Ecto neural progenitor cell (in vitro differentiated cells): Measurements from ENCODE around the gene DNAH3.
A peak's percentile ranks its signal among the peaks of the same experiment; 100 is the strongest.

ENCODE experiments used
- DNase-seq: peaks from one replicate; pipeline ENCODE4 v3.0.0-alpha.2; 2018; ENCODE audit warnings: low spot score

The DNAH3 gene

DNA sequence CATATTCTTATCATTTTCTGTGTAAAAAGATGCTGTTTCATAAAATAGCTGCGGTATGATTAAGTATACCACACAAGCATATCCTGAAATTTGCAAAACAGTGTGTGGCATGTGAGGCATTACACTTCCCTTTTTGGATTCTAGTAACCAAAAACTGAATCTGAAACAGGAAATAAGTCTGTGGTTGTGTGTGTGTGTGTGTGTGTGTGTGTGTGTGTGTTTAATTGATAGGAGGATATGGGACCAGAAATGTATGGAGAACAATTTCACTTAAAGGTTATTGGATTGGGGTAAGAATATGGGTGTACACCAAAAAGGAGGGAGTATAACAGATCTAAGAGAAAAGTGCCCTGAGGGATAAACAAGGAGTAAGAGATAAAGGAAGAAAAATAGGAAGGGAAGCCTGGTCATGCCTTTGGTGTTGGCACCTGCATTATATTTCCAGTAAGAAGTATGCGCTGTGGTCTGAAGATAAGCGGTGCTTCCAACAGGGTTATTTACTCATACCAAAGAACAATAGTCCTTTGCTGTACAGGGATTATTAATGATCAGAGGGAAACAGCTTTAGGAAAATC lies 246.1 kb downstream of the DNAH3 start:
- DNase-seq: no peak

DNA sequence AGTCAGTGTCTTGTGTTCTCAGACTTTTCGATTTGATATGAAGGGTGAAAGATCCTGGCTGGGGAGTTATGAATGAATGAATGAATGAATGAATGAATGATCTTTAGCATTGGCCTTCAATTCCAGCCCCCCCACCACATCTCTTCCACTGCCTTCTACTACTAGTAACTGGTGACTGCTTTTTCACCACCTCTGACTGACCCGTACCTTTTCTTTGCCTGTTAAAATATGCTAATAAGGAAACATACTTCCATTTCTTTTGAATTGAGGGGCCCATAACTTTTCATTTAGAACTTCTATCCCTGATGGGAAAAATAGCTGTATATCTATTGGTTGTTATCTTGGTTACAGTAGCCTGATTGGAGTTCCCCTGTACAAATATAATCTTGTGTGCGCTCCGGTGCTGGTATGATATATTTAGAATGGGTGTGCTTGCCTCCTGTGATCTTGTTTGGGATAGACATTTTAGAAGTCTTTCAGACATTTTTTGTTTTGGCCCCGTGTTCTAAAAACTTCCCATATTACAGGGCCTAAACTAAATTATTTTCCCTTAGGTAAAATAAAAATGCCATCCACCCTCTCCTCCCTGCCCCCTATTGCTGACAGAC lies 246.6 kb downstream of the DNAH3 start:
- DNase-seq: no peak

DNA sequence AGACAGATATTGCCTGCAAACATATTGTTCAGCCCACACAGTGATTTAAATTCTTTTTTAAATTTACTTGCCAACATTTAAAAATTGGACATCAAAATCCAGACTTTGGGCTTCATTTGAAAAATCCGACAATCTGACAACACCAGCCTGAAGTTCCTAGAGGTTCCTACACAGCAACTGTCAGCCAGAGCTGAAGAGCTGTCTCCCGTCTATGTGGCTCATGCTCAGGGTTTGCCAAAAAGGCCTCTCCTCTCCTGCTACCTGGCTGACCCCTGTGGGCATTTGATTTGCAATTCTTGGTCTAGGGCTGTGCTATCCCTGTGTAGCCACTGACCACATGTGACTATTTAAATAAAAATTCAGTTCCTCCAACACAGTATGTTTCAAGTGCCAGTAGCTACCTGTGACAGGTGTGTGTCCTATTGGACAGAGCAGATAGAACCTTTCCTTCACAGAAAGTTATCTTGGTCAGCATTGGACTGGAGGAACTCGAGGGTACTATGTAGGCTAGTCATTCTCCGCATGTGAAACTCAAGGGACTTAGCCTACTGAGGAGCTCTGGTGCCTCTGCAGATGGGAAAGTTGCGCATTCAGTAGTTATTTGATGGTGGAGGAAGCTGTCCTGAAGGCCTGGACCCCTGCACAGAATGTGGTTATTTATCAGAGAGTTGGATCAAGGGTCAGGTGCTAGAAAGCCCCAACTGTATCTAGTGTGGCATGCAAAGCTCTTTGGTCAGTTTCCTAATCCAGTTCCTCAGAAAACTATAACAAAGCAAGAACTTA lies 247.3 kb downstream of the DNAH3 start:
- no peak for DNase-seq

DNA sequence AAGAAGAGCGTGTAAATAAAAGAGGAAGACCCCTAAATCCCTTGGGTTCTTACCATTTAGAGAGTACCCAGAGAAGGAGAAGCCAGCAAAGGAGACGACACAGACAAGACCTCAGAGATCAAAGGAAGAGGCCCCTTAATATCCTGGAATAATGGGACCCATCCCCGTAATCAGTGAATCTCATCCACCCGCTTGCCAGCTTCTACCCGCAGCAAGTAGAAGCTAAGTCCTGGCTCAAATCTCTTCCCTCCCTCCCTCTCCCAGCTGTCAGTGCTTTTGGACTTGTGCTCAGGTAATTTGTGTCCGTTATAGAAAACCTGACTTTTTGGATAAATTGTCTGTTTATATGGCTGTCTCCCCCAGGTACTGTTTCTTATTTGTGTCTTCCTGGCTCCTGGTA lies 248.2 kb downstream of the DNAH3 start:
- DNase-seq: no peak

DNA sequence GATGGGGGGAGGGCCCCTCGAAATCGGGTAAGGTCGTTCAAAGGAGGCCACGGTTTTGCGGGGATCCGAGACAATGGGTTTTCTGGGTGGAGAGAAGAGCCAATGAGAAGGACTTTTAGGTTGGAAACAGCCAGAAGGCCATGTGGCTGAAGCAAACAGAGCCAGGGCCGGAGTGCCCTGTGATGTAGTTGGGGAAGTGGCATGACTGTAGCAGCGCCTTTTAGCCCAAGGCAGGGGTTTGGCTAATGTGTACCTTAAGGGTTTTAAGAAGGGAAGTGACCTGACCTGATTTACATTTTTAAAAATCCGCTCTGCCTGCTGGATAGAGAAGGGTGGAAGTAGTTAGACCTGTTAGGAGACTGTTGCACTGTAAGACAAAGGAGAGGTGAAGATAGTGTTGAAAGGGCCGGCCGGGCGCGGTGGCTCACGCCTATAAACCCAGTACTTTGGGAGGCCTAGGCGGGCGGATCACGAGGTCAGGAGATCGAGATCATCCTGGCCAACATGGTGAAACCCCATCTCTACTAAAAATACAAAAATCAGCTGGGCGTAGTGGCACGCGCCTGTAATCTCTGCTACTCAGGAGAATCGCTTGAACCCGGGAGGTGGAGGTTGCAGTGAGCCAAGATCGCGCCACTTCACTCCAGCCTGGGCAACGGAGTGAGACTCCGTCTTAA lies 249.1 kb downstream of the DNAH3 start:
- peak; percentile 69 for DNase-seq

DNA sequence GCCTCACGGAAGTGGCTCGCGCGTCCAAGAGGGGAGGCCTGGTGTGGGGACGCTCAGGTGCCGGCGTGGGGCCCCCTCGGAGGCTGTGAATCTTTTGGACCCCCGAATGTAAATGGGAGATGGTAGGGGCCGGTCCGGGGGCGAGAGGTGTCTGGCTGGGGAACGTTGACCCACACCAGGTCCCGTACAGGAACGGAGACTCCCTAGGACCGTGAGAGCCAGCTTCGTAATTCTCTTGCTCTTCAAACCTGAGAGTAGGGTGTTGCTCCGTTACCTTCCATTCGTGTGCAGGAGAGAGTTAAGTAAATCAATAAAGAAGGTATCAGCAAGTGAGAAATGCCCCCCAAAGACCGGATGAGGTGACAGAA lies 249.6 kb downstream of the DNAH3 start:
- no peak for DNase-seq

DNA sequence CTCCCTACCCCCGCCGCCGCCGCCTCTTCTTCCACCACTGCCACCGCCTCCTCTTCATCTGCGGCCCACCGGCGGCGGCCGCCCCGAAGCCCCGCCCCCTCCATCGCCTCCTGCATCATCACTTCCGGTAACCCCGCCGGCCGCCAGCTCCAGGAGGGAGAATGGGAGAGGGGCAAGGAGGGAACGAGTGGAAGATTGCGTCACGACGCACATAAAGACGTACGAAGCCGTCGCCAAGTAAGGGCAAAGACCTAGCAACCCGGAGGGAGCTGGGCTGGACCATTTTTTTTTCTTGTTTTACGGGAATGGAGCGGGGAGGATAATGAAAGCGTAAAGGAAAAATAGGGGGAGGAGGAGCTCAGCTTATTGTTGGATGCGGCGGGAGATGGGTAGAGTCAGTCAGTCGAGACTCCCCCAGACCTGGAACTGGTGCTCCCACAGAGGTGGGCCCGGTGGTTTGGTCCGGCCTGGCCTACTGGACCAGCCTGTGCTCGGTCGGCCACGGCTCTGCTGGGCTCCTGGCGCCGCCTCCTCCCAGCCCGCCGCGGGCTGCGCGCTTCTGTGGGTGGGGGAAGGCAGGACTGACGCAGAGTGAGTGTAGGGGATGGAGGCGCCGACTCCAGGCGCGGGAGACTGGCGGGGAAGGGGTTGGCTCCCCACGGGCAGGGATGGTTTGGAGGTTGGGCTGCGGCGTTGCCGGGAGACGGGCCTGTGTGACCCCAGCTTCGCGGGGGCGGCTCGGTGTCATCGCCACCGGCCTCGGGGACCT lies 250.2 kb downstream of the DNAH3 start, which contains the start of the genes DCUN1D3 and LYRM1:
DCUN1D3 (minus strand) TSS at position 60 of the 769 bp plus-strand sequence. CDS start 37,820 bp downstream, outside the sequence.
LYRM1 (plus strand) TSS at position 473 of the 769 bp plus-strand sequence. CDS start 14,785 bp downstream, outside the sequence.
- peak; percentile 98 for DNase-seq

DNA sequence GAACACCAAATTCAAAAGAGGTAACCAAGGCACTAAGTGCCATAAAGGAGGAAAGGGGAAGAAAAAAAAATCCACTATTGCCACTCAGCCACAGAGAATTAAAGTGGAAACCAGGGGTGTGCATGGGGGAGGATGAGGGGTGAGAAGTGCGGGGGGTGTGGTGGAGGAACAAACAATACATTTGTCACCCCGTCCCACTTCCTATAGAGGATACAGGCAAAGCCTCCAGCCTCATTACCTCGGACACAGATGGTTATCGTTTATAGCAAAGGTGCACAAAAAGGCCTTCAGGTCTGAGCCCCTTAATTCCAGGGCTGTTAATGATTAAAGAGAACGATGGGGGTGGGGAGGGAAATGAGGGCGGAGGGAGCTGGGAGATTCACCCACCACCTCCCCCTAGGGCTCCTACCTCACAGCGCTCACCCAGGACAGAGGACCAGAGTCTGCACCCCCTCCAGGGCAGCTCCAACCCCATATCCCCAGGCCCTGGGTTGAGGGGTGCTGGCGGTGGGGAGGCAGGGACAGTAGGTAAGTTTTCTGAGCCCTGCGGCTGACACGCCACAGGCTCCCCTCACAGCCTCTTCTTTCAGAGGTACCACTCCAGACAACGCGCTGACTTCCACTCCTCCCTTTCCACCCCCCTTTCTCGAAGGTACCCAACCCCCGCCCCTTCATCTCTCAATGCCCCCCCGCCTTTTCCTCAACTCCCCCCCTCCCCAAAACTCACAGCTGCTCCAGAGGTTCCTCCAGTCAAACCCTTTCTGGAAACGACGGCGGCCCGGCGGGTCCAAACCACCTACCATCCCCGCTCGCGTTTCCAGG lies 251.0 kb downstream of the DNAH3 start:
- no peak for DNase-seq

DNA sequence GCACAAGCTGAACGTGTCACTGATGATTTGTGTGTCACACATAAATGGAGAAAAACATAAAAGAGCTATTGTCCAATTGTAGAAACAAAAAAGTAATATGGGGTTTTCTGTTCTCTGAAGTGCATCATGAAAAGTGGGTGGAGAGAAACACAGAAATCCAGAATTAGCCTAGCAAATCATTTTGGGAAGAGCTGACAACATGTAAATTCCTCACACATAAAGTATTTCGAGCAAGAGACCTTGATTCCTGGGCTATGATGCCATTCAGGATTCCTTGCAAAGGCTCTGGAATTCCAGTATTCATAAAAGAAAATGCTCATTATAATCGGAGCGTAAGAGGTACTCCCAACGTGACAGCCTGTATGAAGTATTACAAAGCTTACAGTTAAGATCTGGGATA lies 251.6 kb downstream of the DNAH3 start:
- no peak for DNase-seq

DNA sequence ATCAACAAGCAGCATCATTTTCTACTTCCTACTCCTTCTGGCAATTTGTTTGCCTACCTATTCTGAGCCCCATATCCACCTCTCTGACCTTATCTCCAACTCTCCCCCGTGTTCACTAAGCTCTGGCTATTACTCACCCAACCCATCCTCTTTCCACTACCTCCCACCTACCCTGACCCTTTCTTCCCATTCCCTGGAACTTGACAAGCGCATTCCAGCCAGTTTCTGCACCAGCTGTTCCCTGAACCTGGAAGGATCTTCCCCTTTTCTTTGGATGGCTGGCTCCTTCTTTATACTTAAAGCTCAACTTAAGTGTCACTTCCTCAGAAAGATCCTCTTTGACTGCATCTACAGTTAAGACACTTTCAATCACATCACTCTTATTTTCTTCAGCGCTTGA lies 252.7 kb downstream of the DNAH3 start:
- no peak for DNase-seq

DNA sequence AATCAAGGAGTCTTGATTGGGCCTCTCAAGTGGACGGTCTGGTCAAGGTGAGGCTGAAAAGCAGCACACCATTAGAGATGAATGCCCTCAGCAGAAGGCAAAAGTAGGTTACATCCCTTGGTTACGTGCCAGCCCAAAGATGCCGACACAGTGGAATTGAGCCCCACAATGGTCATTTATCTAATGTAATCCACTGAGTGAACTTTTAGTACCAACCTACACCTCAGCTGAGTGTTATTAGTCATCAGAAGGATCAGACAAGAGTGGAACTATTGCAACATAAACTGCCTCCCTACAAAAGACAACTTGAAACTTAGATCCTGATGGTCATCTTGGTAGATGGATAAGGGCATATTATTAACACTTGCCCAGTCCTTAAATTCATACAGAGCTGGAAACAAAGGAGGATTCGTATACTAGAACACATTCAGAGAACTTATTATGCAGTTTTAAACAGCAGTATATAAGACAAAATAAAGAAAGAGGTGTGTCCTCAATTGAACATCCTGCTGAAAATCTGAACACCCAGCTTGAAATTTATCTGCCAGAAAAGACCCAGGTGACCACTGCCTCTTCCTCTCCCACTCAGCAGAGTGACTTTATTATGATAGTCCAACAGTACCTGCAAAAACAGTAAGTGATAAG lies 253.3 kb downstream of the DNAH3 start:
- no peak for DNase-seq

DNA sequence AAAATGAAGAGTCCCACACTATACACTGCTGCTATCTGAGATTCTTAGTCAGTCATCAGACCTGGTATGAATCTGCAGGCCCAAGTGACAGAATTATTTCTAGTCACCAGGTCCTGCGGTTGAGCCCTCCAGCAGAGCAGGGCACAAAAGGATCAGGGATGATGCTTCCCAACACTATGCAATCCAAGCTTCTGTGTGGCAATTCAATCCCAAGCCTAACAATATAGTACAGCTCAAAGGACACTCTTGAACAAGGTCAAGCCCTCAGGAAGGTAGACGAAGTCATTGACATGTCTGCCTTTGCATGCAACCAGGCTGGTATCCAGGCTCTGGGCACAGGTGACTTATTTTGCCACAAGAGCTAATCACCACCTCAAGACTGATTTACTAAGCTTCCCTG lies 256.3 kb downstream of the DNAH3 start:
- DNase-seq: no peak

DNA sequence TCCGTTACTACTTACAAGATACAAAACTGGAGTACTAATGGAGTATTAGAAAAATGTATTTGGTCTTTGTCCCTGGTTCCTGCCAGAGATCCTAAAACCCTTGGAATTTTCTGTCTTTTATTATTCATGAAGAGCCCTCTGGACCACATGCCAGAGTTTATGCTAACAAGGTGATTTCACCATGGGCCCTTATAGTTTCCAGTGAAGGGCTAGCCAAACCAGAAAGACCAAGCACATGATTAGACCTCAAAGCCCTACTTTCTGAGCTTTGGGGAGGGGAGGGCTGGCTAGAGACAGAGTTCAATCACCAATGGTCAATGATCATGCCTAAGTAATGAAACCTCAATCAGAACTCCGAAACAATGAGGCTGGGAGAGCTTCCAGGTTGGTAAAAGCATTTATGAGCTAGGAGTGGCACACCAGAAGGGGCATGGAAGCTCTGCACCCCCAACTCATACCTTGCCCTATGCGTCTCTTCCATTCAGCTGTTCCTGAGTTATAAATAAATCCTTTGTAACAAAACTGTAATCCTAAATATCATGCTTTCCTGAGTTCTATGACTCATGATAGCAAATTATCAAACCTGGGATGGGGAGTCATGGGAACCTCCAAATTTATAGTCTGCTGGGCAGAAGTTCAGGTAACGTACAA lies 260.9 kb downstream of the DNAH3 start:
- no peak for DNase-seq

DNA sequence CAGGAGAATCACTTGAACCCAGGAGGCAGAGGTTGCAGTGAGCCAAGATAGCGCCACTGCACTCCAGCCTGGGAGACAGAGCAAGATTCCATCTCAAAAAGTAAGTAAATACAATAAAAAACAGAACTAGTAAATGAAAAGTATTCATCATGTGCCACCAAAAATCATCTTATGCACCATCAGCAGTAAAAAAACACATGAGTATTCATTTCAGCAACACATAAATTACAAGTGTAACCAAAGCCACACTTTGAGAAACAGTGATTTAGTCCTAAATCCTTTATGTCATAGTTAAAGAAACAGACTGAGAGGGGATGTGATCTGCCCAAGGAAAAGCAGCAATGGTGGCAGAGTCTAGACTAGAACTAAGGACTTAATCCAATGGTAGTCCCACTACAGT lies 263.4 kb downstream of the DNAH3 start:
- DNase-seq: no peak

DNA sequence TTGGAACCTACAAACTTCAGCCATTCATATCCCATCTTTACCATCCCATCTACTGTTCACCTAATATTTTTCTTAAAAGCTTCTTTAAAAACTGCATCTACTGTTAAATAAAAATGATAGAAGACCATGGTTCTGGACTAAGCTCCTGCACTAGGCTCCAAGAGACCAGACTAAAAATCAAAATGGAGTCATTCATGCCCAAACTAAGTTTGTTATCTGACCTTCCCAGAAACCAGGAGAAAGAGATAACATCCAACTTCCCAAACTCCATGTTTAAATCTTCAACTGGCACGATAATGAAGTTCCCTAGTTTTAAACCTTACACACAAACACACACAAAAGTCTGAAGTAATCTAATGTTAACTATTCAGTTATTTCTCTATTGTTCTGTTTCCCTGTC lies 264.3 kb downstream of the DNAH3 start:
- no peak for DNase-seq

DNA sequence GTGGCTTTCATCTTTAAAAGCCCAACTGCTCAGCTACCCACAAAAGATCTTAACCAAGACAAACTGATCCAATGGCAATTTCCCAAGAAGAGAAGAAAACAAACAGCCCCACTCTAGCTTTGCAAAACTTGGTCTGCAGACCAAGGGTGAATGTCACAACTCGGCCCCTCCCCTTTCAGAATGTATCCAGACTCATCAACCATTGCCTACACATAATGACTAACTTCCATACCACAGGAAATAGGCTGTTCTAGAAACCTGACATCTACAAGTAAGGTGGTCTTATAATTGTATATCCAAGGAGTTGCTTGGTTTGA lies 266.4 kb downstream of the DNAH3 start:
- no peak for DNase-seq

DNA sequence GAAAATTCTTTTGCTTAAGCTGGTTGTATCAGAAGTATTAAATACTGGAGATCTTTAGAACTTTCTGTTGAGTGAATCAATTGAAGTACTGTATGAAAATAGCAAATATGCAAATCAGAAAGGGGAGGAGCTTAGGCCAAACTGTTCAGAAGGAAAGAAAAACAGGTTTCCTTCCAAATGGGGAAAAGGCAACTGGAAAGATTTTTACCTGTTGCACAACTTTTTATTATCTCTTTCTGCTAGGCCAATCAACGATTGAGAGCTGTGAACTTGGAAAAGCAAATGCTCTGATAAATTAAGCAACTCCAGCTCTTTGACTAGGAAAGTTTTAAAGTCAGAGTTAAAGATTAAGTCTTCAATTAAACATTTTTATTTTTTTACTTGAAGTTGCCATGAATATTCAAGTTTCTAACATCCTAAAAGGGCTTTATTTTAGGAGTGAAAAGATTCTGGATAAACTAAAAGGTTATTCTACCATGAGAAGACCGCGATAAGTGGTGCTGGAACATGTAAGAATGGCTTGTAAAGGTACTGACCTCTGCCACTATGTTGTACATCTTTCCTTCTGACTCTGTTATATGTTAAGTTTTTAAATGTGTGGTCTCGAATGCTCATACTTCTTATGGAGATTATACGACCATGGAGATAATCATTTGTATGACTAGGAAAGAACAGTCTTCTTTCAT lies 266.9 kb downstream of the DNAH3 start:
- DNase-seq: no peak
